OCI-LY3 (cell line): Measurements from ENCODE around the gene LRRTM3.

Experiments used
- EZH2phosphoT487 ChIP-seq: fragments of 200-600 bp; shearing (Covaris generic); IDR thresholded peaks from 2 replicates; pipeline ENCODE4 v1.6.1; 2018; ENCODE audit warnings: antibody characterized with exemption, mixed run types, low read depth
- TF ChIP-seq, protein P1 (sequence below): fragments of 200-600, 300-600 bp; sonication (generic); IDR thresholded peaks from 2 replicates; pipeline ENCODE4 v1.5.1; 2014; ENCODE audit warnings: antibody characterized with exemption, low read length, low read depth

DNA sequence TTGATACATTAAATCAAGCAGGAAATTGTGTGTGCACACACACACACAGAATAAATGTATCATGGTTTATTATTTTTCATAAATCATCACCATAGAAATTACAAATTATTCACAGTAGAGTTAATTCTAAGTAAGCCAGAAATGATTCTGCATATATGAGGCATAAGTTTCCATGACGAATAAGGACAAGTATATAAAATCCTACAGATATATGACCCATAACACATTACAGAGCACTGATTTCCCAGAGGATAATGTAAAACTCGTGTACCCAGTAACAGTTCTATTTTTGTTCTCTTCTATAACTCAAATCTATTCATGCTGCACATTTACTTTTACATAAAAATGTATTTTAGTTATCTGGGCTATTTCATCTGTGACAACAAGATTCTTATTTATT, 169.7 kb downstream of the LRRTM3 start:
- no peak for TF ChIP-seq EZH2phosphoT487
- TF ChIP-seq, protein P1, sequence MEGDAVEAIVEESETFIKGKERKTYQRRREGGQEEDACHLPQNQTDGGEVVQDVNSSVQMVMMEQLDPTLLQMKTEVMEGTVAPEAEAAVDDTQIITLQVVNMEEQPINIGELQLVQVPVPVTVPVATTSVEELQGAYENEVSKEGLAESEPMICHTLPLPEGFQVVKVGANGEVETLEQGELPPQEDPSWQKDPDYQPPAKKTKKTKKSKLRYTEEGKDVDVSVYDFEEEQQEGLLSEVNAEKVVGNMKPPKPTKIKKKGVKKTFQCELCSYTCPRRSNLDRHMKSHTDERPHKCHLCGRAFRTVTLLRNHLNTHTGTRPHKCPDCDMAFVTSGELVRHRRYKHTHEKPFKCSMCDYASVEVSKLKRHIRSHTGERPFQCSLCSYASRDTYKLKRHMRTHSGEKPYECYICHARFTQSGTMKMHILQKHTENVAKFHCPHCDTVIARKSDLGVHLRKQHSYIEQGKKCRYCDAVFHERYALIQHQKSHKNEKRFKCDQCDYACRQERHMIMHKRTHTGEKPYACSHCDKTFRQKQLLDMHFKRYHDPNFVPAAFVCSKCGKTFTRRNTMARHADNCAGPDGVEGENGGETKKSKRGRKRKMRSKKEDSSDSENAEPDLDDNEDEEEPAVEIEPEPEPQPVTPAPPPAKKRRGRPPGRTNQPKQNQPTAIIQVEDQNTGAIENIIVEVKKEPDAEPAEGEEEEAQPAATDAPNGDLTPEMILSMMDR = no peak
